PFSK-1 (cell line): Measurements from ENCODE around the gene CHGA.

ENCODE experiments used
- REST ChIP-seq, 2 experiments: IDR thresholded peaks; 2 replicates each; pipeline versions ENCODE4 v1.6.1 to v1.8.0; 2011 to 2012; ENCODE audit warnings: low read depth in 2 of 2, low read length in 2 of 2, control low read depth in 1 of 2, inconsistent platforms in 1 of 2, mild to moderate bottlenecking in 1 of 2, moderate library complexity in 1 of 2; ENCODE audit not compliant: insufficient read depth in 1 of 2
- TAF1 ChIP-seq: IDR thresholded peaks from 2 replicates; pipeline ENCODE4 v1.6.1; 2012; ENCODE audit warnings: low read length, control low read depth, borderline replicate concordance; ENCODE audit not compliant: insufficient read depth

GRCh38 chr14:92981726-92982125 is 58.8 kb downstream of the CHGA start:
- TF ChIP-seq TAF1 (no peak), REST (IDR thresholded peaks at IDR 0.05; ENCODE audit: insufficient read depth in 1 of 2, low read depth in 2 of 2, low read length in 2 of 2) (no peak)
